Stimulated activated CD8-positive, alpha-beta memory T cell treated with anti-CD3 and anti-CD28 coated beads, Interleukin-4, amount 100 ng/mL, for 24 hours (primary cell): ENCODE measurements around the gene SH2D6.
"Not testable (repeated sequence)": the region's sequence is repeated elsewhere in the genome, so short reads cannot be mapped to it uniquely, and the experiment has no call there.

Experiments used
- DNase-seq: peaks from one replicate; pipeline ENCODE4 v3.0.0-alpha.2; 2020; ENCODE audit warnings: low read depth

Gene SH2D6

DNA sequence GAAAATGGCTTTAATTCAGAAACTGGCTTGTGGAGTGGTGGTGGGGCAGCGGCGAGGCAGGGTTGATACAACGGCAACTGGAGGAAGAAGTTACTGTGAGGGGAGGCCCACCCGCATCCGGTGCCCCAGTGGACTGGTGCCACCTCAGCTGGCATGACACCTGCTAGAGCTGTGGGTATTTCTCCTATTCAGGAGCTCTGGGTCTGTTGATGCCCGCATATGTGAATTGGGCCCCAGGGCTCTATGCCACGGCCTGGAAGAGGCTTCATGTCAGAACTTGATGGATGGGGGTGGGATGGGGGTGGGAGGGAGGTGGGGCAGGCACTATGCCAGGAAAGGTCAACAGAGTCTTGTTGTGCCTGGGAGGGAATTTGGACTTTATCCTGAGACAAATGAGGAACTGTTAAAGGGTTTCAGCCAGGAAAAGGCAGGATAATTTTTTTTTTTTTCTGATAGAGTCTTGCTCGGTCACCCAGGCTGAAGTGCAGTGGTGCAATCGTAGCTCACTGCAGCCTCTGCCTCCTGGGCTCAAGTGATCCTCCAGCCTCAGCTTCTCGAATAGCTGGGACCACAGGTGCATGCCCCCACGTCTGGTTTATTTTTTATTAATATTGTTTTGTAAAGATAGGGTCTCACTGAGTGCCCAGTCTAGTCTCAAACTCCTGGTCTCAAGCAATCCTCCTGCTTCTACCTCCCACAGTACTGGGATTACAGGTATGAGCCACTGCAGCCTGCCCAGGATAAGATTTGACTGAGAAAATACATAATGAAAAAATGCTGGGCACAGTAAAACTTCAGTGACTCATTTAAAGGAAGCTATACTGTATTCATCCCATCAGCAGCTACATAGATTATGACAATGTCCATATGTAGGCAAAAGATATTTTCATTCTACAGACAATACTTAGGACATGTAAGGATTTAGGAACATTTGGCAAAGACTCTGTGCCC, 52.6 kb downstream of the SH2D6 start:
- no peak for DNase-seq

DNA sequence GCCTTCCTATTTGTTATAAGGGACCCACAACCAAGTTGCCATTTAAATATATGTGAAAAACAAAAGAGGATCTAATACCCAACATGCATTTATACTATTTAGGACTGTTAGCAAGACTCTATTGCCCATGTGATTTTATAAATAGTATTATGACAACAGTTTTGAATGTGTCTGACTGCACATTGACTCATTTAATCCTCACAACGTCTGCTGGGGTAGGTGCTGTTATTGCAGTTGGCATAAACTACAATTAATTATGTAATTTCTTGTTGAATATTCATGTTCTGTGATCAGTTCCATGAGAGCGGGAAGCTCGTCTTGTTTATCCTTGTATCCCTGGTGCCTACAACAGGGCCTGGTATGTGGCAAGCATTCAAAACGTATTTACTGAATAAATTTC, 53.7 kb downstream of the SH2D6 start:
- no peak for DNase-seq

DNA sequence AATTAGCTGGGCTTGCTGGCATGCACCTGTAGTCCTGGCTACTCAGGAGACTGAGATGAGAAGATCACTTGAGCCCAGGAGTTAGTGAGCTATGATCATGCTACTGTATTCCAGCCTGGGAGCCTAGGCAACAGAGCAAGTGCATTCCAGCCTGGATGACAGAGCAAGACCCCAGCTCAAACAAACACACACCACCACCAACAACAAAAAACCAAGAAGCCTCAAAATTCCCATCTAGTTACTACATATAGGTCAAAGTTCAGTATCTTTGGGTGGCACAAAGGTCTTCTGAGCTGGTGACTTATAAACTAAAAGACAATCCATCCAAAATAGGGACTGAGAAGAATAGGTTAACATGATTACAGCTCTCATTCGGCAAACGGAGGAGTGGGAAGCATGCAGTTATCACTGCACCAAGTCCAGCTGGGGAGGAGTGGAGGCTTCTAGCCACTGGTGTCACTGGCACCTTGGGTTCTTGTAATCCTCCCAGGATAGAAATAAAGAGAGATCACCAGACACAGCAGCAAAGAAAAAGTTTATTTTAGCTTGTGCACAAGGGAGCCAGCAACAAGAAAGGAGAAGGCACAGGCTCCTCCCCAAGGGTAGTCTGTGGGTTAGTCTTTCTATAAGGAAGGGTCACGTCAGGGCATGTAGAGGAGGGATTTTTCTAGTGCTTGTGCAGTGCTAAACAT, 57.4 kb downstream of the SH2D6 start:
- DNase-seq = no peak

DNA sequence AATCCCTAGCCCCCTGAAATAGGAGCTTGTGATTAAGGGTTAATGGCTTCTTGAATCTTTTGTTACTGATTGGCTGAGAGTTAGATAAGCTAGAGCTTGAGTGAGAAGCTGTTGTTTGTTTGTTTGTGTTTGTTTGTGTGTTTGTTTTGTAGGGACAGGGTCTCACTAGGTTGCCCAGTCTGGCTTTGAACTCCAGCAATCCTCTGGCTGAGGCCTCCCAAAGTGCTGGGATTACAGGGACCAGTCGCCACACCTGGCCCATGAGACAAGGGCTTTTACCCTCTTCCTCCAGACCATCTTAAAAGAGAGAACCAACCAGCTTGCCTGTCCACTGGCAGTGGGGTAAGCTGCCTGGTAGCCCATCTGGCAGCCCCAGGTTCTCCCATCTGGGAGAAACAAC, 58.1 kb downstream of the SH2D6 start:
- no peak for DNase-seq

DNA sequence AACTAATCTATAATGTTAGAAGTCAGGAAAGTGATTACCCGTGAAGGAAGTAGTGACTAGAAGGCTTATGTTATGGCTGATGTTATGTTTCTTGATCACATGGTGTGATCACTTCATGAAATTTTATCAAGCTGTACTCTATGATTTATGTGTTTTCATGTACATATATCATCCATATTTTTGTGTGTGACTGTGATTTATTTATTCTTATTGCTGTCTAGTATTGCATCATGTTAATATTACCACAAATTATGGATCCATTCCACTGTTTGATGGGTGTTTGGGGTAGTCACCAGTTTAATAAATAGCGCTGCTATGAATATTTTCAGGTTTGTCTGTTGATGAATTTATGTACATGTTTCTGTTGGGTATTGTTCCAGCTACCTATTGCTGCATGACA, 59.4 kb downstream of the SH2D6 start:
- no peak for DNase-seq

DNA sequence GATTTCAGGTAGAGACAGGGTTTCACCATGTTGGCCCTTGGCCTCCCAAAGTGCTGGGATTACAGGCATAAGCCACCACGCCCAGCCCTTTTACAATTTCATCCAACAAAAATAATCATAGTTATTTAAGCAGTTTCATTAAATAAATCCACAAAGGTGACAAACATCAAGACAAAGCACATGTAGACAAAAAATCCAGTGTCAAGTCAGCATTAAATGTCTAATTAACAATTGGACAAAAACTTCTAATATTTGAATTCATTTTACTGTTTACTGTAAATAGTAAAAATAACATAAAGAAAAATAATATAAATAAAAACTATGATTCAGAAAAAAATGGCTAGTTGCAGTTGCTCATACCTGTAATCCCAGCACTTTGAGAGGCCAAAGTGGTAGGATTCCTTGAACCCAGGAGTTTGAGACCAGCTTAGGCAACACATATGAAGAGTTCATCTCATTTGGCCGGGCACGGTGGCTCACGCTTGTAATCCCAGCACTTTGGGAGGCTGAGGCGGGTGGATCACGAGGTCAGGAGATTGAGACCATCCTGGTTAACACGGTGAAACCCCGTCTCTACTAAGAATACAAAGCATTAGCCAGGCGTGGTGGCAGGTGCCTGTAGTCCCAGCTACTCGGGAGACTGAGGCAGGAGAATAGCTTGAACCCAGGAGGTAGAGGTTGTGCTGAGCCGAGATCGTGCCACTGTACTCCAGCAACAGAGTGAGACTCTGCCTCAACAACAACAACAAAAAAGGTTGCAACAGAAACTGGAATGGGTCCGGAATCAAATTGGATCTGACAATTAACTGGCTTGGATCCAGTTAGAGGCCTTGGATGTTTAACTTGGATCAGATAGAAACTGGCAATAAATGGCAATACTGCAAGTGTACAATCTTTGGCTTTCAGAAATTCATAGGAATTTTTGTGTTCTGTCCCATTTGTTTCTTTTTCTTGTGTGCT, 63.6 kb downstream of the SH2D6 start:
- no peak for DNase-seq

DNA sequence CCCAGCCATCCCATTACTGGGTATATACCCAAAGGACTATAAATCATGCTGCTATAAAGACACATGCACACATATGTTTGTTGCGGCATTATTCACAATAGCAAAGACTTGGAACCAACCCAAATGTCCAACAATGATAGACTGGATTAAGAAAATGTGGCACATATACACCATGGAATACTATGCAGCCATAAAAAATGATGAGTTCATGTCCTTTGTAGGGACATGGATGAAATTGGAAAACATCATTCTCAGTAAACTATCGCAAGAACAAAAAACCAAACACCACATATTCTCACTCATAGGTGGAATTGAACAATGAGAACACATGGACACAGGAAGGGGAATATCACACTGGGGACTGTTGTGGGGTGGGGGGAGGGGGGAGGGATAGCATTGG, 66.1 kb downstream of the SH2D6 start:
- not testable (repeated sequence) for DNase-seq

DNA sequence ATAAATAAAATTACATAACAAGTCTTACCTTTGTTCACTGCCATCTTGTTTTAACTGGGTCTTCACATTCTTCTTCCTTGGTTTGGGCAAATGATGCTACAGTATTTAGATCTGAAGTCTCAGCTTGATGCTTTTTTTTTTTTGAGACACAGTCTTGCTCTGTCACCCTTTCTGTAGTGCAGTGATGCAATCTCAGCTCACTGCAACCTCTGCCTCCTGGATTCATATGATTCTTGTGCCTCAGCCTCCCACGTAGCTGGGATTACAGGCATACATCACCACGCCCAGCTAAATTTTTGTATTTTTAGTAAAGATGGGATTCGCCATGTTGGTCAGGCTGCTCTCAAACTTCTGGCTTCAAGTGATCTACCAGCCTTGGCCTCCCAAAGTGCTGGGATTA, 67.3 kb downstream of the SH2D6 start:
- no peak for DNase-seq
